Progenitor cell of endocrine pancreas (in vitro differentiated cells): ENCODE measurements around the gene PGS1. TPM values are rescaled to one million over a fixed set of nuclear protein-coding genes. Genes with fewer than 3 reads are reported as not detected.
A peak's percentile ranks its signal among the peaks of the same experiment; 100 is the strongest.

Experiments
- DNase-seq: peaks from one replicate; pipeline ENCODE4 v3.0.0; 2021; ENCODE audit warnings: low spot score; ENCODE audit not compliant: unreplicated experiment
- H3K27ac Mint-ChIP-seq: 2 replicates; pipeline ENCODE4 v1.8.0; 2021; ENCODE audit warnings: mild to moderate bottlenecking, moderate library complexity, mixed read lengths
- H3K27me3 Mint-ChIP-seq: 2 replicates; pipeline ENCODE4 v1.8.0; 2021; ENCODE audit warnings: mixed read lengths
- H3K36me3 Mint-ChIP-seq: 2 replicates; pipeline ENCODE4 v1.8.0; 2022; ENCODE audit warnings: mixed read lengths; ENCODE audit not compliant: insufficient read depth
- H3K4me1 Mint-ChIP-seq: 2 replicates; pipeline ENCODE4 v1.8.0; 2021; ENCODE audit warnings: low read depth, mixed read lengths
- H3K4me3 Mint-ChIP-seq: 2 replicates; pipeline ENCODE4 v1.8.0; 2021; ENCODE audit warnings: low read depth, mild to moderate bottlenecking, moderate library complexity, mixed read lengths
- H3K9me3 Mint-ChIP-seq: 2 replicates; pipeline ENCODE4 v1.8.0; 2021; ENCODE audit warnings: low read depth, mixed read lengths
- CTCF ChIP-seq: fragments of 200-600 bp; sonication (generic); IDR thresholded peaks from one replicate; pipeline ENCODE4 v1.5.0; 2021; ENCODE audit warnings: antibody characterized with exemption, mild to moderate bottlenecking; ENCODE audit not compliant: unreplicated experiment
- total RNA-seq: library from RNA; stranded (reverse); gene quantifications from 2 replicates; pipeline ENCODE4 v1.2.1, GENCODE V29; 2021

PGS1 gene
- total RNA-seq, 1 donor from 2014 or later: 66.1 TPM

GRCh38 chr17:78345172-78345571, 33.3 kb upstream of the PGS1 start:
- Mint-ChIP-seq H3K27me3 (peaks cover 45% of the 10 kb centered on the region), H3K36me3 (no peaks in the 10 kb centered on the region), H3K9me3 (no peaks in the 10 kb centered on the region), H3K27ac (no peak overlapping the region), H3K4me3 (no peak overlapping the region), H3K4me1 (no peaks in the 10 kb centered on the region)
- no peak for DNase-seq
- TF ChIP-seq CTCF: peak; percentile 13

GRCh38 chr17:78345791-78346494, 32.5 kb upstream of the PGS1 start:
- H3K4me1 Mint-ChIP-seq: no peaks in the 10 kb centered on the region
- TF ChIP-seq CTCF: no peak

GRCh38 chr17:78346605-78347250, 31.7 kb upstream of the PGS1 start:
- Mint-ChIP-seq H3K27ac (no peak overlapping the region), H3K27me3 (peaks cover 39% of the 10 kb centered on the region)

More at GRCh38 chr17:78345791-78346494, 32.5 kb upstream of the PGS1 start:
- Mint-ChIP-seq H3K27me3 (peaks cover 39% of the 10 kb centered on the region), H3K27ac (no peak overlapping the region), H3K4me3 (no peak overlapping the region), H3K36me3 (no peaks in the 10 kb centered on the region), H3K9me3 (no peaks in the 10 kb centered on the region)
- no peak for DNase-seq

GRCh38 chr17:78347453-78347852, 31.0 kb upstream of the PGS1 start:
- Mint-ChIP-seq H3K27ac (no peak overlapping the region), H3K9me3 (no peaks in the 10 kb centered on the region), H3K36me3 (no peaks in the 10 kb centered on the region), H3K4me1 (peaks cover 2% of the 10 kb centered on the region), H3K27me3 (peaks cover 39% of the 10 kb centered on the region), H3K4me3 (no peak overlapping the region)
- TF ChIP-seq CTCF: no peak
- DNase-seq: no peak

More at GRCh38 chr17:78346605-78347250, 31.7 kb upstream of the PGS1 start:
- TF ChIP-seq CTCF: no peak
- Mint-ChIP-seq H3K4me1 (no peaks in the 10 kb centered on the region), H3K4me3 (no peak overlapping the region), H3K36me3 (no peaks in the 10 kb centered on the region), H3K9me3 (no peaks in the 10 kb centered on the region)
- no peak for DNase-seq

- Mint-ChIP-seq H3K36me3 (no peaks in the 10 kb centered on the region), H3K9me3 (no peaks in the 10 kb centered on the region), H3K27ac (no peak overlapping the region), H3K27me3 (peaks cover 37% of the 10 kb centered on the region), H3K4me3 (no peak overlapping the region), H3K4me1 (peaks cover 3% of the 10 kb centered on the region)
- DNase-seq: no peak
- no peak for TF ChIP-seq CTCF
Measured at GRCh38 chr17:78348055-78348770, 30.2 kb upstream of the PGS1 start.
